ENCODE measurements around the gene LRRC74A.

The LRRC74A gene

GRCh38 chr14:76782115-76782884 is 43.9 kb upstream of the LRRC74A start:
- Histone ChIP-seq H3K27me3 (ENCODE audit: control insufficient read depth, low read length) (no peaks in the 10 kb centered on the region), H3K9me2 (replicated peaks; ENCODE audit: control insufficient read depth, low read length) (no peaks in the 10 kb centered on the region), H3K27ac (ENCODE audit: low read depth, low read length) (no peak overlapping the region), H3K4me3 (ENCODE audit: low read length) (no peak overlapping the region), H3K36me3 (ENCODE audit: control insufficient read depth, low read length) (peaks cover 27% of the 10 kb centered on the region), H3K79me2 (ENCODE audit: control insufficient read depth, low read length) (no peaks in the 10 kb centered on the region), H4K20me1 (ENCODE audit: control insufficient read depth, insufficient read depth, low read depth, low read length) (no peaks in the 10 kb centered on the region), H3K4me1 (ENCODE audit: control insufficient read depth, low read length) (no peaks in the 10 kb centered on the region), H3K9me3 (ENCODE audit: control insufficient read depth, insufficient read depth, low read length) (no peaks in the 10 kb centered on the region), H3K4me2 (ENCODE audit: low read length) (no peak overlapping the region), H3F3A (ENCODE audit: control insufficient read depth, insufficient read depth) (no peaks in the 10 kb centered on the region)
- TF ChIP-seq EZH2phosphoT487 (IDR thresholded peaks at IDR 0.05; ENCODE audit: borderline replicate concordance, low read length) (no peak), CTCF (IDR thresholded peaks at IDR 0.05; ENCODE audit: low read depth, low read length, poor library complexity, severe bottlenecking) (no peak)

- Histone ChIP-seq H3K27ac (ENCODE audit: low read depth, low read length) (no peak overlapping the region), H3K9me3 (ENCODE audit: control insufficient read depth, insufficient read depth, low read length) (no peaks in the 10 kb centered on the region)
Measured at GRCh38 chr14:76782885-76783566, 43.2 kb upstream of the LRRC74A start.

DNA sequence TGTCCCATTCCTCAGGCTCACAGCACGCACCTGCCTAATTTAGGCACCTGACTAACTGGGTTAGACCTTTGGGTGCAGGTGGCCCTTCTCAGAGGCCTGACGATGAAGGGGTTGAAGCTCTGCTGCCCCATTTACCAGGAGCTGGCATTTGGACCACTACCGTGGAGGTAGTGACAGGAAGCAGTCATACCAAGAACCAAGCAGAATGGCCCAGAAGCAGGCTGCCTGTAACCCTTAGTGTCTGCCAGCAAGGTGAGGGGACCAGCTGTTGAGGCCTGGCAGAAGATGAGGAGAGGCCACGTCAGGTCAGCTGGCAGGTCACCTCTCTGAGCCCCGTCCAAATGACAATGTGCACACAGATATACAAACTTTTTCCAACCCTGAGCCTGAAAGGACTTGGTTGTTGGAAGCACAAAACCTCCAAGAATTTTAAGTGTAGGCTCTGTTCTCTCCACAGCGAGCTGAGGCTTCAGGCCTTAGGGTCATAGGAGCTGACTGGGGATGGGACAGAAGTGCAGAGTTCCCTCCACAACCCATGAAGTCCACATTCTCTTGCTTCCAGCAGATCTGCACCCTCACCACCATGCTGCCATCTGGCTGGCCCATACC is 41.8 kb upstream of the LRRC74A start:
- Histone ChIP-seq H4K20me1 (ENCODE audit: control insufficient read depth, insufficient read depth, low read depth, low read length) (no peaks in the 10 kb centered on the region), H3K4me1 (ENCODE audit: control insufficient read depth, low read length) (no peaks in the 10 kb centered on the region), H3F3A (ENCODE audit: control insufficient read depth, insufficient read depth) (no peaks in the 10 kb centered on the region), H3K79me2 (ENCODE audit: control insufficient read depth, low read length) (no peaks in the 10 kb centered on the region), H3K36me3 (ENCODE audit: control insufficient read depth, low read length) (peaks cover 41% of the 10 kb centered on the region), H3K9me2 (replicated peaks; ENCODE audit: control insufficient read depth, low read length) (no peaks in the 10 kb centered on the region), H3K4me3 (ENCODE audit: low read length) (no peak overlapping the region), H3K27me3 (ENCODE audit: control insufficient read depth, low read length) (no peaks in the 10 kb centered on the region), H3K27ac (ENCODE audit: low read depth, low read length) (no peak overlapping the region), H3K4me2 (ENCODE audit: low read length) (no peak overlapping the region), H3K9me3 (ENCODE audit: control insufficient read depth, insufficient read depth, low read length) (no peaks in the 10 kb centered on the region)
- TF ChIP-seq EZH2phosphoT487 (IDR thresholded peaks at IDR 0.05; ENCODE audit: borderline replicate concordance, low read length) = no peak
- no peak for TF ChIP-seq CTCF (IDR thresholded peaks at IDR 0.05; ENCODE audit: low read depth, low read length, poor library complexity, severe bottlenecking)

More at GRCh38 chr14:76782885-76783566, 43.2 kb upstream of the LRRC74A start:
- Histone ChIP-seq H3F3A (ENCODE audit: control insufficient read depth, insufficient read depth) (no peaks in the 10 kb centered on the region), H3K4me1 (ENCODE audit: control insufficient read depth, low read length) (no peaks in the 10 kb centered on the region), H3K9me2 (replicated peaks; ENCODE audit: control insufficient read depth, low read length) (no peaks in the 10 kb centered on the region), H3K4me2 (ENCODE audit: low read length) (no peak overlapping the region), H3K36me3 (ENCODE audit: control insufficient read depth, low read length) (peaks cover 31% of the 10 kb centered on the region), H3K79me2 (ENCODE audit: control insufficient read depth, low read length) (no peaks in the 10 kb centered on the region), H4K20me1 (ENCODE audit: control insufficient read depth, insufficient read depth, low read depth, low read length) (no peaks in the 10 kb centered on the region), H3K27me3 (ENCODE audit: control insufficient read depth, low read length) (no peaks in the 10 kb centered on the region), H3K4me3 (ENCODE audit: low read length) (no peak overlapping the region)
- TF ChIP-seq EZH2phosphoT487 (IDR thresholded peaks at IDR 0.05; ENCODE audit: borderline replicate concordance, low read length) (no peak), CTCF (IDR thresholded peaks at IDR 0.05; ENCODE audit: low read depth, low read length, poor library complexity, severe bottlenecking) (no peak)

Measured in DOHH2 (cell line).